ENCODE data around the gene KCP. TPM values are rescaled to one million over a fixed set of nuclear protein-coding genes. Genes with fewer than 3 reads are reported as not detected.

Gene KCP
- total RNA-seq, 4 donors from 2014 or later, result 0.07 to 0.68 (median 0.21) TPM; not detected in 1

GRCh38 chr7:128838109-128838779 lies 72.3 kb downstream of the KCP start:
- DNase-seq (ENCODE audit: low spot score in 2 of 2), result no peak
- TF ChIP-seq POLR2A (IDR thresholded peaks at IDR 0.05) (no peak), CTCF (IDR thresholded peaks at IDR 0.05) (no peak)
- no peak overlapping the region for H3K4me3 ChIP-seq (ENCODE audit: low read depth, poor library complexity, severe bottlenecking)
- intact Hi-C loops (cut with DNase I; ENCODE audit: low total_unique reads), result no loop called here
- WGBS, 2 donors, result 91 to 94% methylated on average over 20 of the region's 22 CpGs

- no peak for TF ChIP-seq POLR2A (IDR thresholded peaks at IDR 0.05)
- intact Hi-C loops (cut with DNase I; ENCODE audit: low total_unique reads), result no loop called here
- 91% methylated on average over 16 of the region's 16 CpGs for WGBS, 2 donors
- no peak for DNase-seq (ENCODE audit: low spot score in 2 of 2)
- no peak overlapping the region for H3K4me3 ChIP-seq (ENCODE audit: low read depth, poor library complexity, severe bottlenecking)
These were observed 73.0 kb downstream of the KCP start for GRCh38 chr7:128837521-128837921.

- intact Hi-C loops (cut with DNase I; ENCODE audit: low total_unique reads), result no loop called here
- TF ChIP-seq POLR2A (IDR thresholded peaks at IDR 0.05) (no peak), CTCF (IDR thresholded peaks at IDR 0.05) (no peak)
- DNase-seq (ENCODE audit: low spot score in 2 of 2), result no peak
These were observed 73.7 kb downstream of the KCP start for GRCh38 chr7:128836729-128837348.

GRCh38 chr7:128835790-128836641 lies 74.5 kb downstream of the KCP start:
- WGBS, 2 donors, result 63 to 78% methylated on average over 14 of the region's 14 CpGs
- no peak overlapping the region for H3K4me3 ChIP-seq (ENCODE audit: low read depth, poor library complexity, severe bottlenecking)
- intact Hi-C loops (cut with DNase I; ENCODE audit: low total_unique reads), result no loop called here
- TF ChIP-seq POLR2A (IDR thresholded peaks at IDR 0.05), result no peak
- no peak for TF ChIP-seq CTCF (IDR thresholded peaks at IDR 0.05)
- no peak for DNase-seq (ENCODE audit: low spot score in 2 of 2)

More at GRCh38 chr7:128836729-128837348, 73.7 kb downstream of the KCP start:
- 93 to 94% methylated on average over 8 to 13 of the region's 14 CpGs for WGBS, 2 donors
- no peak overlapping the region for H3K4me3 ChIP-seq (ENCODE audit: low read depth, poor library complexity, severe bottlenecking)

GRCh38 chr7:128835231-128835751 lies 75.2 kb downstream of the KCP start:
- intact Hi-C loops (cut with DNase I; ENCODE audit: low total_unique reads), result no loop called here
- DNase-seq (ENCODE audit: low spot score in 2 of 2), result no peak
- TF ChIP-seq POLR2A (IDR thresholded peaks at IDR 0.05) (no peak), CTCF (IDR thresholded peaks at IDR 0.05) (no peak)
- 85 to 87% methylated on average over 15 of the region's 16 CpGs for WGBS, 2 donors
- no peak overlapping the region for H3K4me3 ChIP-seq (ENCODE audit: low read depth, poor library complexity, severe bottlenecking)

GRCh38 chr7:128833946-128834325 lies 76.6 kb downstream of the KCP start:
- H3K4me3 ChIP-seq (ENCODE audit: low read depth, poor library complexity, severe bottlenecking), result no peak overlapping the region
- intact Hi-C loops (cut with DNase I; ENCODE audit: low total_unique reads), result no loop called here

More at GRCh38 chr7:128833946-128834325, 76.6 kb downstream of the KCP start:
- DNase-seq (ENCODE audit: low spot score in 2 of 2), result no peak
- WGBS, 2 donors, result 15 to 19% methylated on average over 4 of the region's 4 CpGs
- TF ChIP-seq POLR2A (IDR thresholded peaks at IDR 0.05) (no peak), CTCF (IDR thresholded peaks at IDR 0.05) (no peak)

Data from lower leg skin (tissue), 4 donors.